H9 (cell line): ENCODE results near the gene INVS. TPM values are rescaled to one million over a fixed set of nuclear protein-coding genes. Genes with fewer than 3 reads are reported as not detected.

Experiments
- DNase-seq: peaks from one replicate; pipeline ENCODE4 v3.0.0-alpha.2; 2017
- H2AFZ ChIP-seq: one replicate; pipeline ENCODE4 v1.6.1; 2013; ENCODE audit warnings: mild to moderate bottlenecking, low read length, control low read depth, moderate library complexity
- H2AK5ac ChIP-seq: 2 replicates; pipeline ENCODE4 v1.6.1; 2013; ENCODE audit warnings: low read length, control low read depth, mixed read lengths; ENCODE audit not compliant: insufficient read length
- H2BK120ac ChIP-seq: one replicate; pipeline ENCODE4 v1.6.1; 2013; ENCODE audit warnings: low read depth, mild to moderate bottlenecking, low read length, control low read depth, inconsistent platforms; ENCODE audit not compliant: poor library complexity, severe bottlenecking
- H2BK12ac ChIP-seq: 2 replicates; pipeline ENCODE4 v1.6.1; 2013; ENCODE audit warnings: low read length, control low read depth, mixed read lengths, low read depth; ENCODE audit not compliant: insufficient read length
- H2BK15ac ChIP-seq: 2 replicates; pipeline ENCODE4 v1.6.1; 2013; ENCODE audit warnings: low read depth, low read length, control low read depth
- H2BK20ac ChIP-seq: one replicate; pipeline ENCODE4 v1.6.1; 2013; ENCODE audit warnings: low read depth, mild to moderate bottlenecking, low read length, control low read depth, inconsistent platforms; ENCODE audit not compliant: poor library complexity, severe bottlenecking
- H2BK5ac ChIP-seq: 2 replicates; pipeline ENCODE4 v1.6.1; 2013; ENCODE audit warnings: low read length, control low read depth, mixed read lengths; ENCODE audit not compliant: insufficient read length
- H3K14ac ChIP-seq: 2 replicates; pipeline ENCODE4 v1.6.1; 2013; ENCODE audit warnings: low read length, control low read depth; ENCODE audit not compliant: insufficient read depth
- H3K18ac ChIP-seq: 2 replicates; pipeline ENCODE4 v1.6.1; 2013; ENCODE audit warnings: low read depth, mild to moderate bottlenecking, mixed read lengths, low read length, control low read depth; ENCODE audit not compliant: insufficient read length
- H3K23ac ChIP-seq: 2 replicates; pipeline ENCODE4 v1.6.1; 2013; ENCODE audit warnings: low read length, control low read depth, mixed read lengths, low read depth; ENCODE audit not compliant: insufficient read length
- H3K23me2 ChIP-seq: 2 replicates; pipeline ENCODE4 v1.6.1; 2013; ENCODE audit warnings: low read depth, mild to moderate bottlenecking, mixed read lengths, low read length, control low read depth; ENCODE audit not compliant: insufficient read length, poor library complexity, severe bottlenecking
- H3K27ac ChIP-seq: 2 replicates; pipeline ENCODE4 v1.5.1; 2013; ENCODE audit warnings: low read length, control low read depth, mixed read lengths, low read depth; ENCODE audit not compliant: insufficient read length
- H3K27me3 ChIP-seq: 2 replicates; pipeline ENCODE4 v1.6.1; 2013; ENCODE audit warnings: low read length, control low read depth, inconsistent platforms; ENCODE audit not compliant: insufficient read depth
- H3K4ac ChIP-seq: 2 replicates; pipeline ENCODE4 v1.6.1; 2013; ENCODE audit warnings: low read depth, mild to moderate bottlenecking, control low read depth, inconsistent platforms, low read length, moderate library complexity
- H3K4me1 ChIP-seq: 2 replicates; pipeline ENCODE4 v1.6.1; 2013; ENCODE audit warnings: low read length, control low read depth, inconsistent platforms; ENCODE audit not compliant: insufficient read depth
- H3K4me2 ChIP-seq: 2 replicates; pipeline ENCODE4 v1.6.1; 2013; ENCODE audit warnings: low read length, control low read depth, mixed read lengths; ENCODE audit not compliant: insufficient read length, insufficient read depth
- H3K56ac ChIP-seq: 2 replicates; pipeline ENCODE4 v1.6.1; 2013; ENCODE audit warnings: low read depth, mild to moderate bottlenecking, mixed read lengths, low read length, control low read depth; ENCODE audit not compliant: insufficient read length
- H3K79me1 ChIP-seq: 2 replicates; pipeline ENCODE4 v1.6.1; 2013; ENCODE audit warnings: low read depth, mild to moderate bottlenecking, moderate library complexity, low read length, control low read depth, inconsistent platforms; ENCODE audit not compliant: insufficient read depth, poor library complexity, severe bottlenecking
- H3K79me2 ChIP-seq: 2 replicates; pipeline ENCODE4 v1.6.1; 2013; ENCODE audit warnings: low read length, control low read depth, inconsistent platforms; ENCODE audit not compliant: insufficient read depth
- H3K9ac ChIP-seq: 2 replicates; pipeline ENCODE4 v1.6.1; 2013; ENCODE audit warnings: low read length, control low read depth, mixed read lengths; ENCODE audit not compliant: insufficient read length; ENCODE audit errors: extremely low read depth
- H3K9me3 ChIP-seq: one replicate; pipeline ENCODE4 v1.6.1; 2013; ENCODE audit warnings: low read depth, low read length, inconsistent platforms; ENCODE audit not compliant: control insufficient read depth
- H3T11ph ChIP-seq: one replicate; pipeline ENCODE4 v1.6.1; 2013; ENCODE audit warnings: mild to moderate bottlenecking, low read length, control low read depth, inconsistent platforms
- H4K20me1 ChIP-seq: one replicate; pipeline ENCODE4 v1.6.1; 2013; ENCODE audit not compliant: control insufficient read depth, insufficient read length, insufficient read depth
- H4K5ac ChIP-seq: 2 replicates; pipeline ENCODE4 v1.6.1; 2013; ENCODE audit warnings: low read depth, mild to moderate bottlenecking, mixed read lengths, low read length, control low read depth; ENCODE audit not compliant: insufficient read length
- H4K8ac ChIP-seq: replicated peaks from 2 replicates; pipeline ENCODE4 v1.6.1; 2013; ENCODE audit warnings: low read length, control low read depth, mixed read lengths, low read depth; ENCODE audit not compliant: insufficient read length
- H4K91ac ChIP-seq: 2 replicates; pipeline ENCODE4 v1.6.1; 2013; ENCODE audit warnings: low read depth, mild to moderate bottlenecking, moderate library complexity, mixed read lengths, low read length, control low read depth; ENCODE audit not compliant: insufficient read length
- H3K27ac Mint-ChIP-seq, 3 experiments: 2 replicates in 2 of 3; 3 replicates in 1 of 3; pipeline ENCODE4 v1.8.0; 2020 to 2021; ENCODE audit warnings: mixed read lengths in 3 of 3, mild to moderate bottlenecking in 1 of 3, moderate library complexity in 1 of 3
- H3K27me3 Mint-ChIP-seq: 2 replicates; pipeline ENCODE4 v1.8.0; 2021; ENCODE audit warnings: low read depth, mild to moderate bottlenecking, moderate library complexity, mixed read lengths
- H3K36me3 Mint-ChIP-seq, 3 experiments: 2 replicates in 2 of 3; 3 replicates in 1 of 3; pipeline ENCODE4 v1.8.0; 2020 to 2021; ENCODE audit warnings: low read depth in 3 of 3, mixed read lengths in 3 of 3; ENCODE audit not compliant: insufficient read depth in 1 of 3
- H3K4me1 Mint-ChIP-seq, 2 experiments: 2 replicates each; pipeline ENCODE4 v1.8.0; 2020; ENCODE audit warnings: mixed read lengths in 2 of 2
- H3K4me3 Mint-ChIP-seq, 2 experiments: 2 replicates in 1 of 2; 3 replicates in 1 of 2; pipeline ENCODE4 v1.8.0; 2020 to 2021; ENCODE audit warnings: mild to moderate bottlenecking in 2 of 2, mixed read lengths in 2 of 2, moderate library complexity in 1 of 2
- H3K9me3 Mint-ChIP-seq, 2 experiments: 2 replicates in 1 of 2; 3 replicates in 1 of 2; pipeline ENCODE4 v1.8.0; 2020; ENCODE audit warnings: mild to moderate bottlenecking in 2 of 2, mixed read lengths in 2 of 2, moderate library complexity in 1 of 2
- WGBS: extraction: QIAGEN DNeasy Blood & Tissue Kit; methylation state at CpG from one replicate; pipeline ENCODE4 v1.1.7; 2013; ENCODE audit warnings: missing lambda C conversion rate, low lambda C conversion rate, mixed read lengths; ENCODE audit not compliant: insufficient read length; ENCODE audit errors: extremely low coverage; 5-methylcytosine and 5-hydroxymethylcytosine counted together
- total RNA-seq: library from RNA; stranded (reverse); gene quantifications from 2 replicates; pipeline ENCODE4 v1.2.1, GENCODE V29; 2021
- TF ChIP-seq, protein P1 (sequence below): fragments of 200-600 bp; sonication (generic); conservative IDR thresholded peaks from 3 replicates; pipeline ENCODE4 v1.8.0; 2021; ENCODE audit warnings: antibody characterized with exemption, mild to moderate bottlenecking

Gene INVS
- total RNA-seq, 1 experiment from 2014 or later, result 7.5 TPM

DNA sequence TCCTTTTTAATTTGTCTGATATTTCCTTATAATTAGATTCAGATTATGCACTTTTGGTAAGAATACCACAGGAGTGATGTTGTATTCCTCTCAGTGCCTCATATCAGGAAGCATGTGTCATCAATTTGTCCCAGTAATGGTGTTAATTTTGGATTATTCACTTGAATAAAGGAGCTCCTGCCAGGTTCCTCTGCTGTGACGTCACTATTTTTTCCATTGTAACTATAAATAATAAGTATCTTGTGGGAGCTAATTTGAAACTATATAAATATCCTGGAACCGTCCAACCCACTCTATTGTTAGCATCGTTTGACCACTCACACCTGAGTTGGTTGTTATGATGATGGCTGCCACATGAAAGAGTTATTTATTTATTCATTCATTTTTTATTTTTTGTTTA, 107.9 kb downstream of the INVS start:
- H3K23me2 ChIP-seq, result no peaks in the 10 kb centered on the region
- no peak overlapping the region for H4K91ac ChIP-seq
- no CpG with 5 or more reads among the region's 3 CpGs for WGBS
- H2BK15ac ChIP-seq, result no peak overlapping the region
- no peak overlapping the region for H2BK12ac ChIP-seq
- no peak overlapping the region for H3K4me2 ChIP-seq
- H3K56ac ChIP-seq, result no peak overlapping the region
- no peak for DNase-seq
- Mint-ChIP-seq H3K27ac (no peak overlapping the region), H3K27me3 (no peaks in the 10 kb centered on the region), H3K9me3 (no peaks in the 10 kb centered on the region), H3K36me3 (no peaks in the 10 kb centered on the region), H3K4me3 (no peak overlapping the region), H3K4me1 (peaks cover 11 to 17% of the 10 kb centered on the region in 2 experiments)
- H3K9ac ChIP-seq, result no peak overlapping the region
- H4K20me1 ChIP-seq, result no peaks in the 10 kb centered on the region
- no peak overlapping the region for H3K4ac ChIP-seq
- H3T11ph ChIP-seq, result no peak overlapping the region
- H2AFZ ChIP-seq, result no peak overlapping the region
- H4K5ac ChIP-seq, result no peak overlapping the region
- H3K18ac ChIP-seq, result no peak overlapping the region
- no peak overlapping the region for H3K27ac ChIP-seq
- H4K8ac ChIP-seq, result no peak overlapping the region
- H3K79me2 ChIP-seq, result no peaks in the 10 kb centered on the region
- H2BK120ac ChIP-seq, result no peak overlapping the region
- no peak overlapping the region for H3K14ac ChIP-seq
- no peaks in the 10 kb centered on the region for H3K27me3 ChIP-seq
- H2AK5ac ChIP-seq, result no peak overlapping the region
- TF ChIP-seq, protein P1, sequence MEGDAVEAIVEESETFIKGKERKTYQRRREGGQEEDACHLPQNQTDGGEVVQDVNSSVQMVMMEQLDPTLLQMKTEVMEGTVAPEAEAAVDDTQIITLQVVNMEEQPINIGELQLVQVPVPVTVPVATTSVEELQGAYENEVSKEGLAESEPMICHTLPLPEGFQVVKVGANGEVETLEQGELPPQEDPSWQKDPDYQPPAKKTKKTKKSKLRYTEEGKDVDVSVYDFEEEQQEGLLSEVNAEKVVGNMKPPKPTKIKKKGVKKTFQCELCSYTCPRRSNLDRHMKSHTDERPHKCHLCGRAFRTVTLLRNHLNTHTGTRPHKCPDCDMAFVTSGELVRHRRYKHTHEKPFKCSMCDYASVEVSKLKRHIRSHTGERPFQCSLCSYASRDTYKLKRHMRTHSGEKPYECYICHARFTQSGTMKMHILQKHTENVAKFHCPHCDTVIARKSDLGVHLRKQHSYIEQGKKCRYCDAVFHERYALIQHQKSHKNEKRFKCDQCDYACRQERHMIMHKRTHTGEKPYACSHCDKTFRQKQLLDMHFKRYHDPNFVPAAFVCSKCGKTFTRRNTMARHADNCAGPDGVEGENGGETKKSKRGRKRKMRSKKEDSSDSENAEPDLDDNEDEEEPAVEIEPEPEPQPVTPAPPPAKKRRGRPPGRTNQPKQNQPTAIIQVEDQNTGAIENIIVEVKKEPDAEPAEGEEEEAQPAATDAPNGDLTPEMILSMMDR, result no peak
- H3K23ac ChIP-seq, result no peak overlapping the region
- no peaks in the 10 kb centered on the region for H3K9me3 ChIP-seq
- H2BK20ac ChIP-seq, result no peak overlapping the region
- H2BK5ac ChIP-seq, result no peak overlapping the region
- peaks cover 3% of the 10 kb centered on the region for H3K4me1 ChIP-seq
- H3K79me1 ChIP-seq, result no peaks in the 10 kb centered on the region
